OCI-LY7 (cell line): ENCODE results near the gene MSL3. TPM values are rescaled to one million over a fixed set of nuclear protein-coding genes. Genes with fewer than 3 reads are reported as not detected.

ENCODE experiments used
- Bru-seq: library from RNA; stranded (reverse); fragments of 400-500 nt; gene quantifications from one replicate; lab custom pipeline; 2021; lab: Mats Ljungman, UMichigan
- BruChase-seq, 2 experiments: library from RNA; stranded (reverse); fragments of 400-500 nt; gene quantifications; one replicate each; lab custom pipeline; 2021; lab: Mats Ljungman, UMichigan
- BruUV-seq: library from RNA; stranded (reverse); fragments of 400-500 nt; replicated peaks from 2 replicates; lab custom pipeline; 2021; lab: Mats Ljungman, UMichigan
- CTCF ChIA-PET: fragments of 300-600 bp; sonication (Branson Sonifier 250); formaldehyde crosslinking; loops from one replicate; lab custom pipeline; 2022; ENCODE audit warnings: antibody characterized with exemption; ENCODE audit not compliant: unreplicated experiment; lab: Charles Lee
- POLR2A ChIA-PET: fragments of 300-600 bp; sonication (Branson Sonifier 250); formaldehyde crosslinking; loops from one replicate; lab custom pipeline; 2022; ENCODE audit warnings: antibody characterized with exemption; lab: Charles Lee
- DNase-seq: peaks from one replicate; pipeline ENCODE4 v3.0.0-alpha.2; 2015; ENCODE audit warnings: low spot score
- H2AFZ ChIP-seq: fragments of 200-600 bp; sonication (generic), shearing (Covaris generic); 2 replicates; pipeline ENCODE4 v1.6.1; 2014; ENCODE audit warnings: mild to moderate bottlenecking, antibody characterized with exemption, low read length, moderate library complexity
- H3K27ac ChIP-seq: fragments of 200-600 bp; sonication (generic); 2 replicates; pipeline ENCODE4 v1.5.1; 2014; ENCODE audit warnings: mixed run types, low read depth, mild to moderate bottlenecking, moderate library complexity, low read length, inconsistent platforms; ENCODE audit not compliant: poor library complexity, severe bottlenecking
- H3K36me3 ChIP-seq: fragments of 200-600 bp; sonication (generic); 2 replicates; pipeline ENCODE4 v1.6.1; 2014; ENCODE audit warnings: mild to moderate bottlenecking, antibody characterized with exemption, low read length, moderate library complexity, mixed read lengths; ENCODE audit not compliant: insufficient read depth
- H3K4me1 ChIP-seq: fragments of 200-600 bp; sonication (generic); 2 replicates; pipeline ENCODE4 v1.5.1; 2014; ENCODE audit warnings: mild to moderate bottlenecking, low read length; ENCODE audit not compliant: insufficient read depth, poor library complexity, severe bottlenecking
- H3K4me2 ChIP-seq: fragments of 200-600 bp; sonication (generic); 2 replicates; pipeline ENCODE4 v1.6.1; 2014; ENCODE audit warnings: mild to moderate bottlenecking, low read length
- H3K4me3 ChIP-seq: fragments of 200-600 bp; sonication (generic); 2 replicates; pipeline ENCODE4 v1.5.1; 2014; ENCODE audit warnings: mild to moderate bottlenecking, low read depth, low read length; ENCODE audit not compliant: poor library complexity, severe bottlenecking
- H3K79me2 ChIP-seq: fragments of 200-600 bp; sonication (generic); 2 replicates; pipeline ENCODE4 v1.6.1; 2016; ENCODE audit warnings: low read depth, mild to moderate bottlenecking, low read length, moderate library complexity, mixed read lengths; ENCODE audit not compliant: insufficient read depth
- H3K9me2 ChIP-seq: fragments of 200-600 bp; sonication (generic); 2 replicates; pipeline ENCODE4 v1.6.1; 2016; ENCODE audit warnings: mild to moderate bottlenecking, low read length, mixed read lengths; ENCODE audit not compliant: insufficient read depth
- H3K9me3 ChIP-seq: fragments of 200-600 bp; sonication (generic); 2 replicates; pipeline ENCODE4 v1.6.1; 2014; ENCODE audit warnings: mild to moderate bottlenecking, mixed run types, low read length, mixed read lengths
- H4K20me1 ChIP-seq: fragments of 200-600 bp; sonication (generic); 2 replicates; pipeline ENCODE4 v1.6.1; 2014; ENCODE audit warnings: mild to moderate bottlenecking, antibody characterized with exemption, low read length, moderate library complexity, mixed read lengths; ENCODE audit not compliant: insufficient read depth
- EZH2phosphoT487 ChIP-seq: fragments of 200-600 bp; sonication (generic); IDR thresholded peaks from 2 replicates; pipeline ENCODE4 v1.6.1; 2018; ENCODE audit warnings: low read depth, borderline replicate concordance, mild to moderate bottlenecking, mixed run types, antibody characterized with exemption, low read length, moderate library complexity, mixed read lengths
- intact Hi-C: fragments of 100-400 bp; cut with micrococcal nuclease; formaldehyde crosslinking; loops from one replicate; pipeline ENCODE4 v1.10.0; 2022; ENCODE audit not compliant: unreplicated experiment
- long read RNA-seq: library from polyadenylated mRNA; stranded (forward); transcript quantifications from one replicate; pipeline ENCODE4 v2.0.0, GENCODE V29; 2022
- total RNA-seq, 2 experiments: library from RNA; depleted of rRNA in 1 of 2; stranded (reverse); fragments of >200 nt in 1 of 2; shearing (Covaris generic) in 1 of 2; gene quantifications; 2 replicates each; pipeline ENCODE4 v1.2.3, GENCODE V29; 2014 to 2022
- TF ChIP-seq, protein P1 (sequence below): fragments of 200-600 bp; sonication (generic); conservative IDR thresholded peaks from 2 replicates; pipeline ENCODE4 v1.5.1; 2014; ENCODE audit warnings: mild to moderate bottlenecking, antibody characterized with exemption, low read length, moderate library complexity, mixed read lengths

MSL3 gene, protein sequence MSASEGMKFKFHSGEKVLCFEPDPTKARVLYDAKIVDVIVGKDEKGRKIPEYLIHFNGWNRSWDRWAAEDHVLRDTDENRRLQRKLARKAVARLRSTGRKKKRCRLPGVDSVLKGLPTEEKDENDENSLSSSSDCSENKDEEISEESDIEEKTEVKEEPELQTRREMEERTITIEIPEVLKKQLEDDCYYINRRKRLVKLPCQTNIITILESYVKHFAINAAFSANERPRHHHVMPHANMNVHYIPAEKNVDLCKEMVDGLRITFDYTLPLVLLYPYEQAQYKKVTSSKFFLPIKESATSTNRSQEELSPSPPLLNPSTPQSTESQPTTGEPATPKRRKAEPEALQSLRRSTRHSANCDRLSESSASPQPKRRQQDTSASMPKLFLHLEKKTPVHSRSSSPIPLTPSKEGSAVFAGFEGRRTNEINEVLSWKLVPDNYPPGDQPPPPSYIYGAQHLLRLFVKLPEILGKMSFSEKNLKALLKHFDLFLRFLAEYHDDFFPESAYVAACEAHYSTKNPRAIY
- total RNA-seq (2014; rRNA removed; shearing (Covaris generic)) (29.4 and 40.7 TPM in 2 replicates), total RNA-seq (2022) (42.5 and 47.7 TPM in 2 replicates), Bru-seq, nascent RNA (percentile 76 among the genes with signal in this experiment), BruChase-seq, experiment 1, labeled RNA remaining after a 6-hour chase (percentile 77 among the genes with signal in this experiment), BruChase-seq, experiment 2, labeled RNA remaining after a 2-hour chase (percentile 84 among the genes with signal in this experiment)
- long read RNA-seq, full-length matches to known transcripts, result 54 of 96 reads
- long read RNA-seq, partial matches to known transcripts, result 21 of 96 reads
- long read RNA-seq, other reads (novel, unspliced or antisense), result 21 of 96 reads

DNA sequence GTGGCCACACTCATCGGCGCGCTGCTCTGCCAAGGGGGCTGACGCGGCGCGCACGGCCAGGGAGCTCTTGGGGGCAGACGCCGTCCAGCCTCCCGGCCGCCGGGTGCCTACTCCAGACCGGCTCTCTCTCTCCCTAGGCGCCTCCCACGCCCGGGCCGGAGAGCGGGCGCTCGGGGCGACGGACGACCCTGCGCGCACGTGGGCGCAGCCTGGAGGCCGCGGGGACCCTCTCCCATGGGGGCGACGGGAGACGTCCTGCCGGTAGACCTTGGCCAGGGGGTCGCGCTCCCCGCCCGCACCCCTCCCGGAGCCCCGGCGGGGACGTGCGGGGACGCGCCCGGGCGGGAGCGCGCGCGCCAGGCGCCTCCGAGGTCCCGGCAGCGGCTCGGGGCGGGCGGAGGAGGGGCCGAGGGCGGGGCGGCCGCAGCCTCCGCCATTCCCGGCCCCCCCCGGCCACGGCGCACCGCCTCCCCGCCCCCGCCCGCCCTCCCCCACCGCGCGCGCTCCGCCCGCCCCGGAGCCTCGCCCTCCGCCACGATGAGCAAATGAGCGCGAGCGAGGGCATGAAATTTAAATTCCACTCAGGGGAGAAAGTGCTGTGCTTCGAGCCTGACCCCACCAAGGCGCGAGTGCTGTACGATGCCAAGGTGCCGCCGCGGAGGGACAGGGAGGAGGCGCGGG lies at the start of gene MSL3:
Gene MSL3 (plus strand): TSS at position 519 of the 681 bp plus-strand sequence. CDS start 27 bp downstream, at position 546.
- peak; percentile 56 for DNase-seq
- H3K9me3 ChIP-seq, result no peaks in the 10 kb centered on the region
- peak within 1 kb of the TSS; percentile 78 for H2AFZ ChIP-seq
- H3K27ac ChIP-seq, result peak within 1 kb of the TSS; percentile 99
- POLR2A ChIA-PET, result interaction anchor here (0.5 to 2.2 kb wide), 3 partner anchors 10 to 67 kb away, joined by 4 to 5 read pairs (median 5); no protein-coding TSS in a partner anchor
- H3K4me3 ChIP-seq, result peak within 1 kb of the TSS; percentile 95
- H3K36me3 ChIP-seq, result peaks cover 19% of the 10 kb centered on the region
- H3K9me2 ChIP-seq, result no peaks in the 10 kb centered on the region
- H3K4me2 ChIP-seq, result peak within 1 kb of the TSS; percentile 98
- no peaks in the 10 kb centered on the region for H4K20me1 ChIP-seq
- peaks cover 20% of the 10 kb centered on the region for H3K4me1 ChIP-seq
- BruUV-seq, result no TSS peak
- CTCF ChIA-PET, result no interaction called here
- intact Hi-C loops, result loop anchor here (1.0 to 5.0 kb wide), 2 partner anchors 396 to 647 kb away; partner anchors contain the start of gene HCCS
- TF ChIP-seq EZH2phosphoT487, result no peak
- TF ChIP-seq, protein P1, sequence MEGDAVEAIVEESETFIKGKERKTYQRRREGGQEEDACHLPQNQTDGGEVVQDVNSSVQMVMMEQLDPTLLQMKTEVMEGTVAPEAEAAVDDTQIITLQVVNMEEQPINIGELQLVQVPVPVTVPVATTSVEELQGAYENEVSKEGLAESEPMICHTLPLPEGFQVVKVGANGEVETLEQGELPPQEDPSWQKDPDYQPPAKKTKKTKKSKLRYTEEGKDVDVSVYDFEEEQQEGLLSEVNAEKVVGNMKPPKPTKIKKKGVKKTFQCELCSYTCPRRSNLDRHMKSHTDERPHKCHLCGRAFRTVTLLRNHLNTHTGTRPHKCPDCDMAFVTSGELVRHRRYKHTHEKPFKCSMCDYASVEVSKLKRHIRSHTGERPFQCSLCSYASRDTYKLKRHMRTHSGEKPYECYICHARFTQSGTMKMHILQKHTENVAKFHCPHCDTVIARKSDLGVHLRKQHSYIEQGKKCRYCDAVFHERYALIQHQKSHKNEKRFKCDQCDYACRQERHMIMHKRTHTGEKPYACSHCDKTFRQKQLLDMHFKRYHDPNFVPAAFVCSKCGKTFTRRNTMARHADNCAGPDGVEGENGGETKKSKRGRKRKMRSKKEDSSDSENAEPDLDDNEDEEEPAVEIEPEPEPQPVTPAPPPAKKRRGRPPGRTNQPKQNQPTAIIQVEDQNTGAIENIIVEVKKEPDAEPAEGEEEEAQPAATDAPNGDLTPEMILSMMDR, result no peak
- H3K79me2 ChIP-seq, result peaks cover 23% of the 10 kb centered on the region; the same call in 1 of the 2 replicates

DNA sequence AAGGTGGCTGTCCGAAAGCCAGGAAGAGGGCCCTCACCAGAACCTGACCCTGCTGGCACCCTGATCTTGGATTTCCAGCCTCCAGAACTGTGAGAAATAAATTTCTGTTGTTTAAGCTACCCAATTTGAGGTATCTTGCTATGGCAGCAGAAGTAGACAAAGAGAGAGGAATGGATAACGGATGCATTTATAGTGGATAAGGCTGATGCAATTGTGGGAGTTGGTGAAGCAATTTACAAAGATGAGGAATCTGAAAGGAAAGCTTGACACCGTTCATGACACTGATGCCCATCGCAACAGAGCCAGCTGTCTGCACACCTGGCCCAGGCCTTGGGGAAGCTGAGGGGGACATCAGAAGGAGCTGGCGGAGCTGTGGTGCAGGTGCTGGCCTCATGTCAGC lies 35.7 kb upstream of the MSL3 start:
- no peaks in the 10 kb centered on the region for H3K4me1 ChIP-seq
- H3K36me3 ChIP-seq, result no peaks in the 10 kb centered on the region
- H3K9me2 ChIP-seq, result no peaks in the 10 kb centered on the region
- TF ChIP-seq, protein P1, result no peak
- TF ChIP-seq EZH2phosphoT487, result no peak
- no peak for DNase-seq
- H4K20me1 ChIP-seq, result no peaks in the 10 kb centered on the region
- H2AFZ ChIP-seq, result no peak overlapping the region
- POLR2A ChIA-PET, result interaction anchor here (0.6 to 1.0 kb wide), 3 partner anchors 18 to 581 kb away, joined by 3 to 6 read pairs (median 3); no protein-coding TSS in a partner anchor
- no TSS peak for BruUV-seq
- CTCF ChIA-PET, result no interaction called here
- no peaks in the 10 kb centered on the region for H3K79me2 ChIP-seq
- no peak overlapping the region for H3K4me2 ChIP-seq
- H3K9me3 ChIP-seq, result no peaks in the 10 kb centered on the region
- intact Hi-C loops, result no loop called here
- H3K4me3 ChIP-seq, result no peak overlapping the region
- no peak overlapping the region for H3K27ac ChIP-seq
